Sigmoid colon (tissue), 7 donors: ENCODE data around the gene EXOC1. TPM values are rescaled to one million over a fixed set of nuclear protein-coding genes. Genes with fewer than 3 reads are reported as not detected.
"Not testable (repeated sequence)": the region's sequence is repeated elsewhere in the genome, so short reads cannot be mapped to it uniquely, and the experiment has no call there.

Experiments
- DNase-seq: peaks from one replicate; pipeline ENCODE4 v3.0.0-alpha.2; 2019
- H3K27ac ChIP-seq, 4 donors: fragments of 200-600 bp; sonication (generic); one replicate each; pipeline ENCODE4 v1.5.1; 2016 to 2019; ENCODE audit warnings: mild to moderate bottlenecking in 1 of 4
- H3K27me3 ChIP-seq, 3 donors: fragments of 200-600 bp; sonication (generic); one replicate each; pipeline ENCODE4 v1.5.1; 2019; ENCODE audit warnings: mild to moderate bottlenecking in 1 of 3
- H3K36me3 ChIP-seq, 4 donors: fragments of 200-600 bp; sonication (generic); one replicate each; pipeline ENCODE4 v1.5.1; 2016 to 2019
- H3K4me1 ChIP-seq, 4 donors: fragments of 200-600 bp; sonication (generic); one replicate each; pipeline ENCODE4 v1.5.1; 2017 to 2019
- H3K4me3 ChIP-seq, 4 donors: fragments of 200-600 bp; sonication (generic); one replicate each; pipeline ENCODE4 v1.5.1; 2017 to 2019; ENCODE audit warnings: mild to moderate bottlenecking in 2 of 4, moderate library complexity in 1 of 4
- H3K9me3 ChIP-seq, 4 donors: fragments of 200-600 bp in 3 of 4; sonication (generic) in 3 of 4; one replicate each; pipeline versions ENCODE4 v1.5.1 to v1.6.1; 2013 to 2019
- CTCF ChIP-seq, 4 experiments: fragments of 450-650 bp in 3 of 4; fragments of 200-600 bp in 1 of 4; IDR thresholded peaks; one replicate each; pipeline ENCODE4 v1.5.1; 2016 to 2019; ENCODE audit warnings: antibody characterized with exemption in 4 of 4, mild to moderate bottlenecking in 3 of 4, moderate library complexity in 2 of 4
- EP300 ChIP-seq, 4 donors: sonication (generic); formaldehyde crosslinking; IDR thresholded peaks; one replicate each; pipeline ENCODE4 v1.6.1; 2017; ENCODE audit warnings: antibody characterized with exemption in 4 of 4
- POLR2A ChIP-seq, 2 donors: fragments of 450-650 bp; IDR thresholded peaks; one replicate each; pipeline ENCODE4 v1.6.1; 2016; ENCODE audit warnings: antibody characterized with exemption in 2 of 2, mild to moderate bottlenecking in 2 of 2, moderate library complexity in 2 of 2
- POLR2AphosphoS5 ChIP-seq, 4 donors: sonication (generic); formaldehyde crosslinking; IDR thresholded peaks; one replicate each; pipeline ENCODE4 v1.6.1; 2017; ENCODE audit warnings: antibody characterized with exemption in 4 of 4
- WGBS, 2 donors: extraction: QIAGEN DNeasy Blood & Tissue Kit; methylation state at CpG; one replicate each; pipeline ENCODE4 v1.1.7; 2013; 5-methylcytosine and 5-hydroxymethylcytosine counted together
- intact Hi-C: fragments of 100-400 bp; cut with DNase I; formaldehyde crosslinking; loops from one replicate; pipeline ENCODE4 v1.15.1; 2023
- polyA plus RNA-seq, 3 donors: library from polyadenylated mRNA; stranded (reverse); fragments of 200-250 nt; gene quantifications; one replicate each; pipeline ENCODE4 v1.2.3, GENCODE V29; 2013
- total RNA-seq, 4 donors: library from RNA; depleted of rRNA; stranded (reverse); fragments of >200 nt; gene quantifications; one replicate each; pipeline ENCODE4 v1.1.0, GENCODE V29; 2016
- donor health status: healthy with polysubstance abuse.
- donor health status: Bipolar disorder and iron deficiency.
- donor health status: healthy.

The EXOC1 gene
- total and polyA plus RNA-seq, 7 donors = 14.5 to 49.0 (median 18.3) TPM

DNA sequence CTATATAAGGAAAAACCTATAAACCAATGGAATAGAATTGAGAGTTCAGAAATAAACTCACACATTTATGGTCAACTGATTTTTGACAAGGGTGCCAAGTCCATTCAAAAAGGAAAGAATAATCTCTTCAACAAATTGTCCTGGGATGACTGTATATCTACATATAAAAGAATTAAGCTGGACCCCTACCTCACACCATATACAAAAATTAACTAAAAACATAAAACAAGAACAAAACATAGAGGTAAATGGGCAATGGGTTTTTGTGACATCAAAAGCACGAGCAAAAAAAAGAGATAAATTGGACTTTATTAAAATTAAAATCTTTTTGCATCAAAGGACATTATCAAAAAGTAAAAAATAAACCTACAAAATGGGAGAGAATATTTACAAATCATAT lies 15.5 kb upstream of the EXOC1 start:
- TF ChIP-seq POLR2A (IDR thresholded peaks at IDR 0.05) = no peak
- DNase-seq = no peak
- Histone ChIP-seq H3K36me3 (no peaks in the 10 kb centered on the region), H3K27ac (no peak overlapping the region), H3K4me3 (no peak overlapping the region), H3K27me3 (peaks cover 0 to 3% (median 0%) of the 10 kb centered on the region in 3 donors), H3K4me1 (no peaks in the 10 kb centered on the region), H3K9me3 (no peaks in the 10 kb centered on the region)
- 70 to 72% methylated on average over 1 of the region's 1 CpG for WGBS, 2 donors
- intact Hi-C loops = no loop called here

DNA sequence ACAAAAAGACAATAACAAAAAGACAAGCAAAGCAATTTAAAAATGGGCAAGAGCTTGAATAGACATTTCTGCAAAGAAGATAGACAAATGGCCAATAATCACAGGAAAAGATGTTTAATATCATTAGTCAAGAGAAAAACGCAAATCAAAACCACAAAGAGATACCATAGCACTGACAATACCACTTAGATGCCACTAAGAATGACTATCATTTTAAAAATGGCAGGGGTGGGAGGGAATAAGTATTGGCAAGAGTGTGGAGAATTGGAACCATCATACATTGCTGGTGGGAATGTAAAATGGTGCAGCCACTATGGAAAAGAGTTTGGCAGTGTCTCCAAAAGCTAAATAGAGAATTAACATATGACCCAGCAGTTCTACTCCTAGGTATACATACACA lies 15.1 kb upstream of the EXOC1 start:
- Histone ChIP-seq H3K4me3 (no peak overlapping the region), H3K4me1 (no peaks in the 10 kb centered on the region), H3K27ac (no peak overlapping the region), H3K36me3 (no peaks in the 10 kb centered on the region), H3K27me3 (peaks cover 0 to 3% (median 0%) of the 10 kb centered on the region in 3 donors), H3K9me3 (no peaks in the 10 kb centered on the region)
- WGBS, 2 donors = 84% methylated on average over 1 of the region's 1 CpG
- DNase-seq = no peak
- TF ChIP-seq POLR2AphosphoS5 (IDR thresholded peaks at IDR 0.05) = no peak
- TF ChIP-seq CTCF (IDR thresholded peaks at IDR 0.05) = no peak
- TF ChIP-seq EP300 (IDR thresholded peaks at IDR 0.05) = no peak
- no peak for TF ChIP-seq POLR2A (IDR thresholded peaks at IDR 0.05)
- intact Hi-C loops = no loop called here

DNA sequence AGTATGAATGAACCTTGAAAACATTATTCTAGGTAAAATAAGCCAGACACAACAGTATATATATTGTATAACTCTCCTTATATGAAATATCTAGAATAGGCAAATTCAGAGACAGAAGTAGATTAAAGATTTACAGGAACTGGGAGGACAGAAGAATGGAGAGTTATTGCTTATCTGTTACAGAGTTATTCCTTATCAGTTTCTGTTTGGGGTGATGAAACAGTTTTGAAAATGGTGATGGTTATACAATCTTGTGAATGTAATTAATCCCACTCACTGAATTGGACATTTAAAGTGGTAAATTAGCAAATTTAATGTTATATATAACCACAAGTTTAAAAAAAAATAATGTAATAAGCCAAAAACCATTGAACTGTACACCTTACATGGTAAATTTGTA lies 14.5 kb upstream of the EXOC1 start:
- no peaks in the 10 kb centered on the region for H3K36me3 ChIP-seq
- no peaks in the 10 kb centered on the region for H3K9me3 ChIP-seq
- H3K27me3 ChIP-seq = peaks cover 0 to 3% (median 0%) of the 10 kb centered on the region in 3 donors
- H3K4me3 ChIP-seq = no peak overlapping the region
- no peak overlapping the region for H3K27ac ChIP-seq
- TF ChIP-seq POLR2AphosphoS5 (IDR thresholded peaks at IDR 0.05) = no peak
- TF ChIP-seq EP300 (IDR thresholded peaks at IDR 0.05) = no peak
- intact Hi-C loops = no loop called here
- DNase-seq = no peak
- H3K4me1 ChIP-seq = no peaks in the 10 kb centered on the region

DNA sequence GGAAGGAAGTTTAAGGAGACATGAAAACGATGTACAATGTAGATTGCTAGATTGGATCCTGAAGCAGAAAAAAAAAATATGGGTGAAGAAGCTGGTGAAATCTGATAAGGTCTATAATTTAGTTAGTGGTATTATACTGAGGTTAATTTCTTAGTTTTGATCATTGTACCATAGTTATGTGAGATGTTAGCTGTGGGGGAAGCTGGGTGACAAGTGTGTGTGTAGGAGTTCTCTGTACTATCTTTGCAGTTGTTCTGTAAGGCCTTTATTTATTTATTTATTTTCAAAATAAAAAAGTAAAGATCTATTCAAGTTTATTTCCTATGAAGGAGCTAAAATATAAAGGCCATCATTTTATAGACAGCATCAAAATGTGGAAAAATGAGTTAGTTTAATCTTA lies 12.5 kb upstream of the EXOC1 start:
- H3K36me3 ChIP-seq = no peaks in the 10 kb centered on the region
- no peak overlapping the region for H3K4me3 ChIP-seq
- H3K27me3 ChIP-seq = peaks cover 0 to 3% (median 0%) of the 10 kb centered on the region in 3 donors
- intact Hi-C loops = no loop called here
- H3K4me1 ChIP-seq = no peaks in the 10 kb centered on the region
- no peaks in the 10 kb centered on the region for H3K9me3 ChIP-seq
- TF ChIP-seq POLR2AphosphoS5 (IDR thresholded peaks at IDR 0.05) (no peak), EP300 (IDR thresholded peaks at IDR 0.05) (no peak)
- H3K27ac ChIP-seq = no peak overlapping the region
- DNase-seq = no peak
- WGBS, 2 donors = 87 to 88% methylated on average over 1 of the region's 1 CpG

DNA sequence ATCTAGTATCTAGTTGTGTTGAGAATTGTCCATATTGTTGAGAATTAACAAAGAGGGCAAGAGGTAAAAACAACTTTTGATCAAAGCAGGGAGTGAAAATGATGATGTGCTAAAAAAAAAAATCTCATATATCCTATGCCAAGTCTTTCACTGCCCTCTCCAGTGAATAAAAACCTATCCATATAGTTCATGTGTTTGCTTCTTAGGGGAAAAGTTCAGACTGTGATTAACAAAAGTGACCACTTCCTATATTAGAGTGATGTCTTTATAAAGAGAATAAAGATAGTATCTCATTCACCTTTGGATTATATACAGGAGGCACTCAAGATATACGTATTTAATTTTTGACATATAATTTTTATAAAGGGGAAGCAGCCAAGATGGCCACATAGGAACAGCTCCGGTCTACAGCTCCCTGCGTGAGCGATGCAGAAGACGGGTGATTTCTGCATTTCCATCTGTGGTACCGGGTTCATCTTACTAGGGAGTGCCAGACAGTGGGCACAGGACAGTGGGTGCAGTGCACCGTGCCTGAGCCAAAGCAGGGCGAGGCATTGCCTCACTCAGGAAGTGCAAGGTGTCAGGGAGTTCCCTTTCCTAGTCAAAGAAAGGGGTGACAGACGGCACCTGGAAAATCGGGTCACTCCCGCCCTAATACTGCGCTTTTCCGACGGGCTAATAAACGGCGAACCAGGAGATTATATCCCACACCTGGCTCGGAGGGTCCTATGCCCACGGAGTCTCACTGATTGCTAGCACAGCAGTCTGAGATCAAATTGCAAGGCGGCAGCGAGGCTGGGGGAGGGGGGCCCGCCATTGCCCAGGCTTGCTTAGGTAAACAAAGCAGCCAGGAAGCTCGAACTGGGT lies 11.8 kb upstream of the EXOC1 start:
- H3K9me3 ChIP-seq, intact Hi-C loops, H3K4me3 ChIP-seq, H3K27ac ChIP-seq, H3K36me3 ChIP-seq, H3K27me3 ChIP-seq, DNase-seq, H3K4me1 ChIP-seq: not testable (repeated sequence)
- 77 to 80% methylated on average over 21 of the region's 22 CpGs for WGBS, 2 donors

- H3K4me1 ChIP-seq, H3K27me3 ChIP-seq, intact Hi-C loops, H3K4me3 ChIP-seq, DNase-seq, H3K27ac ChIP-seq, H3K36me3 ChIP-seq, H3K9me3 ChIP-seq: not testable (repeated sequence)
- 64 to 75% methylated on average over 10 of the region's 10 CpGs for WGBS, 2 donors
Observed at GRCh38 chr4:55842312-55842711, 11.1 kb upstream of the EXOC1 start.

- 84 to 89% methylated on average over 9 of the region's 9 CpGs for WGBS, 2 donors
- H3K27me3 ChIP-seq = no peaks in the 10 kb centered on the region
- DNase-seq = no peak
- H3K4me1 ChIP-seq = peaks cover 0 to 7% (median 6%) of the 10 kb centered on the region in 4 donors
- intact Hi-C loops = loop anchor here (5.0 to 10.0 kb wide), 4 partner anchors 95 to 502 kb away; partner anchors contain the start of genes CEP135, CLOCK, SRD5A3 and TMEM165
- no peak overlapping the region for H3K27ac ChIP-seq
- H3K4me3 ChIP-seq = no peak overlapping the region
- TF ChIP-seq POLR2A (IDR thresholded peaks at IDR 0.05) (no peak), CTCF (IDR thresholded peaks at IDR 0.05) (no peak), POLR2AphosphoS5 (IDR thresholded peaks at IDR 0.05) (no peak), EP300 (IDR thresholded peaks at IDR 0.05) (no peak)
- H3K9me3 ChIP-seq = no peaks in the 10 kb centered on the region
- H3K36me3 ChIP-seq = no peaks in the 10 kb centered on the region
Observed at GRCh38 chr4:55849724-55850123, 3.7 kb upstream of the EXOC1 start.
